SK-N-SH treated with all-trans-retinoic acid at 6 μM for 48 hours (cell line): ENCODE results near the gene RTN4RL1.

Experiments
- ATAC-seq: fragments of 200-7000 bp; cut with Tn5 transposase; 3 replicates; pipeline ENCODE4 v1.9.1; 2020; ENCODE audit warnings: mild to moderate bottlenecking, moderate library complexity
- ARNTL ChIP-seq: fragments of 450-650 bp; formaldehyde crosslinking; IDR thresholded peaks from 2 replicates; pipeline ENCODE4 v1.5.0; 2020; ENCODE audit warnings: low read depth, mild to moderate bottlenecking, moderate library complexity, borderline replicate concordance
- BACH2 ChIP-seq: fragments of 250-450 bp; sonication (Bioruptor Pico); IDR thresholded peaks from 2 replicates; pipeline ENCODE4 v1.9.0; 2021; ENCODE audit warnings: mild to moderate bottlenecking, borderline replicate concordance
- CSDC2 ChIP-seq: fragments of 250-450 bp; sonication (Bioruptor Pico); IDR thresholded peaks from 2 replicates; pipeline ENCODE4 v1.5.0; 2020; ENCODE audit warnings: mild to moderate bottlenecking, moderate library complexity
- ESRRG ChIP-seq: fragments of 250-450 bp; sonication (Bioruptor Pico); IDR thresholded peaks from 2 replicates; pipeline ENCODE4 v1.6.1; 2021; ENCODE audit warnings: mild to moderate bottlenecking
- GLIS3 ChIP-seq: fragments of 250-450 bp; sonication (Bioruptor Pico); IDR thresholded peaks from 2 replicates; pipeline ENCODE4 v1.5.0; 2020; ENCODE audit warnings: mild to moderate bottlenecking, moderate library complexity
- ISL1 ChIP-seq: fragments of 250-450 bp; sonication (Bioruptor Pico); IDR thresholded peaks from 2 replicates; pipeline ENCODE4 v2.1.2; 2022; ENCODE audit warnings: mild to moderate bottlenecking, moderate library complexity
- OSR1 ChIP-seq: fragments of 250-450 bp; sonication (Bioruptor Pico); IDR thresholded peaks from 2 replicates; pipeline ENCODE4 v1.8.0; 2022; ENCODE audit warnings: moderate library complexity, mild to moderate bottlenecking, inconsistent platforms
- PPARA ChIP-seq: fragments of 250-450 bp; sonication (Bioruptor Pico); IDR thresholded peaks from 2 replicates; pipeline ENCODE4 v1.5.0; 2020; ENCODE audit warnings: mild to moderate bottlenecking, borderline replicate concordance
- RARB ChIP-seq: fragments of 250-450 bp; sonication (Bioruptor Pico); IDR thresholded peaks from 2 replicates; pipeline ENCODE4 v1.8.0; 2021; ENCODE audit warnings: mild to moderate bottlenecking, moderate library complexity
- SNAI2 ChIP-seq: fragments of 250-450 bp; sonication (Bioruptor Pico); IDR thresholded peaks from 2 replicates; pipeline ENCODE4 v1.5.0; 2020; ENCODE audit warnings: mild to moderate bottlenecking, moderate library complexity
- TCF4 ChIP-seq: fragments of 250-450 bp; sonication (Bioruptor Pico); IDR thresholded peaks from 2 replicates; pipeline ENCODE4 v1.8.0; 2021; ENCODE audit warnings: mild to moderate bottlenecking, moderate library complexity, borderline replicate concordance
- TOX ChIP-seq: fragments of 250-450 bp; sonication (Bioruptor Pico); IDR thresholded peaks from 2 replicates; pipeline ENCODE4 v1.8.0; 2021; ENCODE audit warnings: mild to moderate bottlenecking, moderate library complexity, borderline replicate concordance
- ZC3H10 ChIP-seq: fragments of 250-450 bp; sonication (Bioruptor Pico); IDR thresholded peaks from 2 replicates; pipeline ENCODE4 v1.5.1; 2021; ENCODE audit warnings: mild to moderate bottlenecking, moderate library complexity
- ZFP3 ChIP-seq: fragments of 250-450 bp; sonication (Bioruptor Pico); IDR thresholded peaks from 2 replicates; pipeline ENCODE4 v1.5.0; 2020; ENCODE audit warnings: mild to moderate bottlenecking, moderate library complexity
- ZFP30 ChIP-seq: fragments of 450-650 bp; formaldehyde crosslinking; IDR thresholded peaks from 2 replicates; pipeline ENCODE4 v1.5.0; 2022; ENCODE audit warnings: mild to moderate bottlenecking, moderate library complexity
- ZNF565 ChIP-seq: fragments of 450-650 bp; formaldehyde crosslinking; conservative IDR thresholded peaks from 2 replicates; pipeline ENCODE4 v1.5.0; 2020; ENCODE audit warnings: low read depth, mild to moderate bottlenecking, moderate library complexity
- ZNF70 ChIP-seq: fragments of 450-650 bp; formaldehyde crosslinking; IDR thresholded peaks from 2 replicates; pipeline ENCODE4 v1.5.0; 2020; ENCODE audit warnings: mild to moderate bottlenecking, moderate library complexity
- TF ChIP-seq, protein P1 (sequence below): fragments of 250-450 bp; sonication (Bioruptor Pico); IDR thresholded peaks from 2 replicates; pipeline ENCODE4 v1.5.0; 2020; ENCODE audit warnings: mild to moderate bottlenecking, moderate library complexity
- TF ChIP-seq, protein P2 (sequence below): fragments of 250-450 bp; sonication (Bioruptor Pico); IDR thresholded peaks from 2 replicates; pipeline ENCODE4 v1.5.1; 2020; ENCODE audit warnings: low read depth, mild to moderate bottlenecking, moderate library complexity
- TF ChIP-seq, protein P3 (sequence below): fragments of 250-450 bp; sonication (Bioruptor Pico); IDR thresholded peaks from 2 replicates; pipeline ENCODE4 v1.8.0; 2021; ENCODE audit warnings: low read depth, mild to moderate bottlenecking, moderate library complexity, borderline replicate concordance

The RTN4RL1 gene

DNA sequence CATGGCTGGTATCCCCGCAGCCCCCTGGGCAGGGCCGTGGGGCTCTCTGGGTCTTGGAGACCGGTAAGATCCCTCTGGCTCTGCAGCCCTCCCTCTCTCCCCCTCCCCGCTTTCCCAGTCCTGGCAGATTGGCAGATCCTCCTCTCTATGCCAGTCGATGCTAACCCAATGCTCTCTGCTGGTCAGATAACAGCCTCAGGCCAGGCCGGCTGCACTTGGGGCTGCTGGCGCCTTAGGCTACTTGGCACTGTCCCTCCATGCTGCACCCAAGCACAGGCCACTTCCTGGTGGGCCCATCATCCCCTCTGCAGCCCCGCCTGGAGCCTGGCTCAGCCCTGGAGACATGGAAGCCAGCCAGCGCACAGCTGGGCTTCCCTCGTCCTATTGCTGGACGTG lies 81.7 kb downstream of the RTN4RL1 start (continued):
- TF ChIP-seq, protein P1, sequence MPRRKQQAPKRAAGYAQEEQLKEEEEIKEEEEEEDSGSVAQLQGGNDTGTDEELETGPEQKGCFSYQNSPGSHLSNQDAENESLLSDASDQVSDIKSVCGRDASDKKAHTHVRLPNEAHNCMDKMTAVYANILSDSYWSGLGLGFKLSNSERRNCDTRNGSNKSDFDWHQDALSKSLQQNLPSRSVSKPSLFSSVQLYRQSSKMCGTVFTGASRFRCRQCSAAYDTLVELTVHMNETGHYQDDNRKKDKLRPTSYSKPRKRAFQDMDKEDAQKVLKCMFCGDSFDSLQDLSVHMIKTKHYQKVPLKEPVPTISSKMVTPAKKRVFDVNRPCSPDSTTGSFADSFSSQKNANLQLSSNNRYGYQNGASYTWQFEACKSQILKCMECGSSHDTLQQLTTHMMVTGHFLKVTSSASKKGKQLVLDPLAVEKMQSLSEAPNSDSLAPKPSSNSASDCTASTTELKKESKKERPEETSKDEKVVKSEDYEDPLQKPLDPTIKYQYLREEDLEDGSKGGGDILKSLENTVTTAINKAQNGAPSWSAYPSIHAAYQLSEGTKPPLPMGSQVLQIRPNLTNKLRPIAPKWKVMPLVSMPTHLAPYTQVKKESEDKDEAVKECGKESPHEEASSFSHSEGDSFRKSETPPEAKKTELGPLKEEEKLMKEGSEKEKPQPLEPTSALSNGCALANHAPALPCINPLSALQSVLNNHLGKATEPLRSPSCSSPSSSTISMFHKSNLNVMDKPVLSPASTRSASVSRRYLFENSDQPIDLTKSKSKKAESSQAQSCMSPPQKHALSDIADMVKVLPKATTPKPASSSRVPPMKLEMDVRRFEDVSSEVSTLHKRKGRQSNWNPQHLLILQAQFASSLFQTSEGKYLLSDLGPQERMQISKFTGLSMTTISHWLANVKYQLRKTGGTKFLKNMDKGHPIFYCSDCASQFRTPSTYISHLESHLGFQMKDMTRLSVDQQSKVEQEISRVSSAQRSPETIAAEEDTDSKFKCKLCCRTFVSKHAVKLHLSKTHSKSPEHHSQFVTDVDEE: no peak
- TF ChIP-seq ZFP30 (CRISPR knock-in tag) (no peak), ZNF565 (CRISPR knock-in tag) (no peak), CSDC2 (CRISPR knock-in tag) (no peak)
- TF ChIP-seq, all 23 proteins: peak for 0

DNA sequence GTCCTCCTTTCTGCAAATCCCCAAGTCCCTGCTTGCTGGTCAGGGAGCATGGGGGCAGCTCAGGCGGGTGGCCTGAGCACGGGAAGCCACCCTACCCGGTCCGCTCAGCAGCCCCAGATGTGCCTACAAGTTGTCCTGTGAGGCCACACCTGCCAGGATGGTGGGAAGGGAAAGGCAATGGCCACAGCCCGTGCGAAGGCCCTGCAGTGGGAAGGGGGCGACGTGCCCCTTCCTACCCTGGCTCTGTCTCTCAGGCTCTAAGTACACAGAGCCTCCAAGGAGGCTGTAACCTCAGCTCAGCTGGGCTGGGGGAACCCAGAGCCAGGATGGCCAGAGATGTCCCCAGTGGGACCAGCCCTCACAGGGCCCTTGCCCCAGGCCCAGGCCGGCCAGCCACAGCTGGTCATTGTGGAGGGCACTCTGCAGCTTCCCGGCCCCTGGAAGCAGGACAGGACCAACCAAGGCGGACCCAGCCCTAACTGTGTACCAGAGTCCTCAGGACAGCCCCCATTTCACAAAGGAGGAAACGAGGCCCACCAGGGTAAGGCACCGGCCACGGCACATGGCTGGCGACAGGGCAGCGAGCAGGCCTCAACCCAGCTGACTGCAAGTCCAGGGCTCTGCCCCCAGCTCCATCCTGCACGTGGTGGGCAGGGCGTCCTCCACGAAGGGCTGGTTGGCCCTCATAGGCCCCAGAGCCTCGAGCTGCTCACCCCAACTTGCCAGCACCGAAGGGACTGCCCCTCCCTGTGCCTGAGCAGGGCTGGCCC lies 82.3 kb downstream of the RTN4RL1 start:
- no peak for ATAC-seq
- no peak for TF ChIP-seq ZFP30 (CRISPR knock-in tag)
- TF ChIP-seq ZFP3 (CRISPR knock-in tag): no peak
- TF ChIP-seq SNAI2 (CRISPR knock-in tag): no peak
- TF ChIP-seq CSDC2 (CRISPR knock-in tag): no peak
- TF ChIP-seq ZC3H10 (CRISPR knock-in tag): no peak
- TF ChIP-seq, protein P2, sequence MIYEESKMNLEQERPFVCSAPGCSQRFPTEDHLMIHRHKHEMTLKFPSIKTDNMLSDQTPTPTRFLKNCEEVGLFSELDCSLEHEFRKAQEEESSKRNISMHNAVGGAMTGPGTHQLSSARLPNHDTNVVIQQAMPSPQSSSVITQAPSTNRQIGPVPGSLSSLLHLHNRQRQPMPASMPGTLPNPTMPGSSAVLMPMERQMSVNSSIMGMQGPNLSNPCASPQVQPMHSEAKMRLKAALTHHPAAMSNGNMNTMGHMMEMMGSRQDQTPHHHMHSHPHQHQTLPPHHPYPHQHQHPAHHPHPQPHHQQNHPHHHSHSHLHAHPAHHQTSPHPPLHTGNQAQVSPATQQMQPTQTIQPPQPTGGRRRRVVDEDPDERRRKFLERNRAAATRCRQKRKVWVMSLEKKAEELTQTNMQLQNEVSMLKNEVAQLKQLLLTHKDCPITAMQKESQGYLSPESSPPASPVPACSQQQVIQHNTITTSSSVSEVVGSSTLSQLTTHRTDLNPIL (CRISPR knock-in tag): no peak
- TF ChIP-seq RARB: no peak
- no peak for TF ChIP-seq ESRRG
- TF ChIP-seq, protein P1: no peak
- TF ChIP-seq, protein P3, sequence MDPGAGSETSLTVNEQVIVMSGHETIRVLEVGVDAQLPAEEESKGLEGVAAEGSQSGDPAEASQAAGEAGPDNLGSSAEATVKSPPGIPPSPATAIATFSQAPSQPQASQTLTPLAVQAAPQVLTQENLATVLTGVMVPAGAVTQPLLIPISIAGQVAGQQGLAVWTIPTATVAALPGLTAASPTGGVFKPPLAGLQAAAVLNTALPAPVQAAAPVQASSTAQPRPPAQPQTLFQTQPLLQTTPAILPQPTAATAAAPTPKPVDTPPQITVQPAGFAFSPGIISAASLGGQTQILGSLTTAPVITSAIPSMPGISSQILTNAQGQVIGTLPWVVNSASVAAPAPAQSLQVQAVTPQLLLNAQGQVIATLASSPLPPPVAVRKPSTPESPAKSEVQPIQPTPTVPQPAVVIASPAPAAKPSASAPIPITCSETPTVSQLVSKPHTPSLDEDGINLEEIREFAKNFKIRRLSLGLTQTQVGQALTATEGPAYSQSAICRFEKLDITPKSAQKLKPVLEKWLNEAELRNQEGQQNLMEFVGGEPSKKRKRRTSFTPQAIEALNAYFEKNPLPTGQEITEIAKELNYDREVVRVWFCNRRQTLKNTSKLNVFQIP (CRISPR knock-in tag): no peak
- TF ChIP-seq ZNF70 (CRISPR knock-in tag): no peak
- TF ChIP-seq PPARA (CRISPR knock-in tag): no peak
- TF ChIP-seq TOX (CRISPR knock-in tag): no peak

DNA sequence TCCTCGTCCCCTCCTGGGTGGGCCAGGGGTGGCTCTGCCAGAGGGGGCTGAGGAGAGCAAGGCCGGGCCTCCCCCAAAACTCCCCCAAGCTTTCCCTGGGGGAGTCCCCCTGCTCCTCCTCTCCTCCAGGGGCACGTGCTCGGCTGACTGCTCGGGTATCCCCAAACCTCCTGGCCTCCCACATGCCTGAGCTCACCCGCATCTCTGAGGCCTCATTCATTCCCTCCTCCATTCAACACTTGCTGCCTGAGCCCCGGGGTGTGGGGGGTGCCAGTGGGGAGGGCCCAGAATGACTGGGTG lies 83.1 kb downstream of the RTN4RL1 start:
- no peak for ATAC-seq
- TF ChIP-seq GLIS3 (CRISPR knock-in tag): no peak
- no peak for TF ChIP-seq TOX (CRISPR knock-in tag)
- TF ChIP-seq SNAI2 (CRISPR knock-in tag): no peak
- TF ChIP-seq OSR1 (CRISPR knock-in tag): no peak
- no peak for TF ChIP-seq ZFP3 (CRISPR knock-in tag)
- no peak for TF ChIP-seq ZNF70 (CRISPR knock-in tag)
- TF ChIP-seq RARB: no peak
- TF ChIP-seq ESRRG: no peak
- TF ChIP-seq BACH2 (CRISPR knock-in tag): no peak
- no peak for TF ChIP-seq ISL1
- no peak for TF ChIP-seq ZNF565 (CRISPR knock-in tag)
- TF ChIP-seq ARNTL: no peak
- TF ChIP-seq TCF4 (CRISPR knock-in tag): no peak
- no peak for TF ChIP-seq PPARA (CRISPR knock-in tag)
- TF ChIP-seq, protein P1: no peak
- TF ChIP-seq, protein P2 (CRISPR knock-in tag): no peak
